ENCODE data around the gene VSIG10L. TPM values are rescaled to one million over a fixed set of nuclear protein-coding genes. Genes with fewer than 3 reads are reported as not detected.

The VSIG10L gene
- total RNA-seq, 1 donor from 2014 or later = 1.5 TPM

DNA sequence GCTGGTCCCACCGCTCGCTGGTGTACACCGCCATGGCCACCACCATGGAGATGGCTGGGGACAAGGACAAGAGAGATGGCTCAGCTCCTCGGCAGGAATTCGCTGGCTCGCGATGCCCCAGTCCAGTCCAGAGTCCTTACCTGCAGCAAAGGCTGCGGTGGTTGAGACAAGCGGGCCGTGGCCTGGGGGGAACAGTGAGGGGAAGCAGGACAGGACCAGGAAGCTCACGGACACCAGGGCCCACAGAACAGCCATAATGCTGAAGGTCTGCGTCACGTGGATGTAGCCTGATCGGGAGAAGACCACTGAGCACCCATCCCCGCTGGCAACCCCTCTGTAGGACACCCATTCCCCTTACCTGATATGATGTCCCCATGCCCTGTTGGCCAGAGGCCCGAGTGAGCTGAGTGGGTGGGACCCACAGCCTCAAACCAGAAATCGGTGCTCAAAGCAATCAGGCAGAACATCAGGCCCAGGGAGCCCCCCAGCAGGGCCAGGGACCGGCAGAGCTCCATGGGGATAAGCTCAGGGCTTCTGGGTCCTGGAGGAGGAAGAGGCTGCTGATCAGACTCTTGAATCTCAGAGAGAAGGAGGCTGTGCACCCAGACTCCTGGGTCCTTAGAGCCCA is 30.2 kb upstream of the VSIG10L start:
- Histone ChIP-seq H3K4me3 (ENCODE audit: low read depth, low read length) (no peak overlapping the region), H3K36me3 (ENCODE audit: control insufficient read depth, insufficient read depth, low read length) (no peaks in the 10 kb centered on the region), H3K27me3 (ENCODE audit: control insufficient read depth, insufficient read depth, low read length) (no peaks in the 10 kb centered on the region)
- TF ChIP-seq, protein P1, sequence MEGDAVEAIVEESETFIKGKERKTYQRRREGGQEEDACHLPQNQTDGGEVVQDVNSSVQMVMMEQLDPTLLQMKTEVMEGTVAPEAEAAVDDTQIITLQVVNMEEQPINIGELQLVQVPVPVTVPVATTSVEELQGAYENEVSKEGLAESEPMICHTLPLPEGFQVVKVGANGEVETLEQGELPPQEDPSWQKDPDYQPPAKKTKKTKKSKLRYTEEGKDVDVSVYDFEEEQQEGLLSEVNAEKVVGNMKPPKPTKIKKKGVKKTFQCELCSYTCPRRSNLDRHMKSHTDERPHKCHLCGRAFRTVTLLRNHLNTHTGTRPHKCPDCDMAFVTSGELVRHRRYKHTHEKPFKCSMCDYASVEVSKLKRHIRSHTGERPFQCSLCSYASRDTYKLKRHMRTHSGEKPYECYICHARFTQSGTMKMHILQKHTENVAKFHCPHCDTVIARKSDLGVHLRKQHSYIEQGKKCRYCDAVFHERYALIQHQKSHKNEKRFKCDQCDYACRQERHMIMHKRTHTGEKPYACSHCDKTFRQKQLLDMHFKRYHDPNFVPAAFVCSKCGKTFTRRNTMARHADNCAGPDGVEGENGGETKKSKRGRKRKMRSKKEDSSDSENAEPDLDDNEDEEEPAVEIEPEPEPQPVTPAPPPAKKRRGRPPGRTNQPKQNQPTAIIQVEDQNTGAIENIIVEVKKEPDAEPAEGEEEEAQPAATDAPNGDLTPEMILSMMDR (IDR thresholded peaks at IDR 0.05; ENCODE audit: insufficient read depth, low read length, poor library complexity, severe bottlenecking) = no peak
- DNase-seq (ENCODE audit: low read depth) = no peak

DNA sequence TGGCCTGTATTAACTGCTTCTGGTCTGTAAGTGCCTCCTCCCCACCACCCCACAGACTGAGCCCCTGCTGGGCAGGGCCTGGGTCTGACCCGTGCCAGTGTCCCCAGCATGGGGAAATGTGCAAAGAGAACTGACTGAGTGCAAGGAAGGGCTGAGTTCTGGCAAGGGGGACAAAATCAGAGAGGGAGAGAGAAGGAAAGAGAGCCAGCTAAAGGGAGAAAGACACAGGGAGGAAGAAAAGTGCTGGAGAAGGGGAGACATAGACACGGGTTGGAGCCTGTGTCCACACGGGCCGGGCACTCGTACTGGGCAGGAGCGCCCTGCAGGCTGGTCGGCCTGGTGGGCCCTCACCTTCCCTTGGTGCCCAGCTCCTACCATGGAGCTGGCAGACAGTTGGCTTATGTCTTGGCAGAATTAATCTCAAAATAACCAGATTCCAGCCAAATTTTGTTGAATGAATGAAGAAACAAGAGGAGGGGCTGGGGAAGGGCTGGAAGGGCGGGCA is 29.3 kb upstream of the VSIG10L start:
- Histone ChIP-seq H3K36me3 (ENCODE audit: control insufficient read depth, insufficient read depth, low read length) (no peaks in the 10 kb centered on the region), H3K27me3 (ENCODE audit: control insufficient read depth, insufficient read depth, low read length) (no peaks in the 10 kb centered on the region), H3K4me3 (ENCODE audit: low read depth, low read length) (no peak overlapping the region)
- DNase-seq (ENCODE audit: low read depth) = no peak
- TF ChIP-seq, protein P1 (IDR thresholded peaks at IDR 0.05; ENCODE audit: insufficient read depth, low read length, poor library complexity, severe bottlenecking) = no peak

DNA sequence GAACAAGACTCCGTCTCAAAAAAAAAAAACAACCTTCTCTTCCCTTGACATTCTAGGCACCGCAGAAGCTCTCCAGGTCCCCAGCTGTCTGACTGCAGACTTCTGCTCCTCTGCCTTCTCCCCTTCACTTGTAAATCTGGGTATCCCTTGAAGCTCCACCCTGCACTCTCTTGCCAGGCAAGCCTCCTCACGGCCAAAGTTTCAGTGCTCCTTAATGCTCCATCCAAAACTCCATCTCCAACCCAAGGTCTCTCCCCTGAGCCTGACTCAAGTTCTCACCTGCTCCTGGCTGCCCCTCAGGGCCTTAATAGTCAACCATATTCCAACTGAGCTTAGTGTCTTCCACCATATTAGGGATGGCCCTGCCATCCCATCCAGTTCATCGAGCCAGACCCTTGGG is 28.3 kb upstream of the VSIG10L start:
- Histone ChIP-seq H3K36me3 (ENCODE audit: control insufficient read depth, insufficient read depth, low read length) (no peaks in the 10 kb centered on the region), H3K27me3 (ENCODE audit: control insufficient read depth, insufficient read depth, low read length) (no peaks in the 10 kb centered on the region), H3K4me3 (ENCODE audit: low read depth, low read length) (no peak overlapping the region)
- no peak for DNase-seq (ENCODE audit: low read depth)
- TF ChIP-seq, protein P1 (IDR thresholded peaks at IDR 0.05; ENCODE audit: insufficient read depth, low read length, poor library complexity, severe bottlenecking) = no peak

DNA sequence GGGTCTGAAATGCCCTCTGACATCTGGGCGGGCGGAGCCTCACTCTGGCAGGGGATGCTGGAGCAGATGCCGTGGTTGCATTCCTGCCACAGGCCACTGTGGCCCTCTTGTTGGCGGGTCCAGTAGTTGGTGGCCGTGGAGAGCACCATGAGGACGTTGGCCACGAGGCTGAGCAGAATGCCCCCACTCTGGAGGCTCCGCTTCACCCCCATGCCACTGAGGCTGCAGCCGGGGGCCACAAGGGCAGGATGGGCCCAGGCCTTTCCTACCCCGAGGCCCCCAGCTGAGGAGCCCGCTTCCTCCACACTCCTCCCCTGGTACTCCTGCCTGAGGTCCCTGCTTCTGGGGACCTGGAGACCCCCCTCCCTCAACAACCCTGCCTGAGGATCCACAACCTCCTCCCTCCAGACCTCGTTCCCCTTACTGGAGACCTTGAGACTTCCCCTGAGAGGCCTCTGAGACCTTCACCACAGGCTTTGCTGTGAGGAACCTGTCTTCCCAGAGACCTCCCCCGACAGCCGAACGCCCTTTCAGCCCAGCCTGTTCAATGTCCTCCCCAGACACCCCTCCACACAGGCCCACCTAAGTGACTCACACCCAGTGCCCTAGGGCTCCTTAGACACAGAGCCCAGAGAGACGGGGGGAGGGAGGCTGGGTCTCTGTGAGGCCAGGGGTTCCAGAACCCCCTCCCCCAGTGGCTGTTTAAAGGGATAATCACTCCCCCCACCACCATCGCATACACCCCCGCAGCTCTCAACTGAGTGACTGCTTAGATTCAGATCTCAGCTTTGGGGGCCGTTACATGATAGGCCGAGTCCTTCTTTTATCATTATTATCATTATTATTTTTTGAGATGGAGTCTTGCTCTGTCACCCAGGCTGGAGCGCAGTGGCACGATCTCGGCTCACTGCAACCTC is 26.7 kb upstream of the VSIG10L start, which contains the start of gene CLDND2:
Gene CLDND2, minus strand, starts transcription at position 638 of the 917 bp plus-strand sequence. Its CDS starts 426 bp downstream, at position 212.
- DNase-seq (ENCODE audit: low read depth) = no peak
- H3K4me3 ChIP-seq (ENCODE audit: low read depth, low read length) = peak within 1 kb of the TSS; percentile 90
- H3K36me3 ChIP-seq (ENCODE audit: control insufficient read depth, insufficient read depth, low read length) = no peaks in the 10 kb centered on the region
- no peaks in the 10 kb centered on the region for H3K27me3 ChIP-seq (ENCODE audit: control insufficient read depth, insufficient read depth, low read length)
- TF ChIP-seq, protein P1 (IDR thresholded peaks at IDR 0.05; ENCODE audit: insufficient read depth, low read length, poor library complexity, severe bottlenecking) = no peak

DNA sequence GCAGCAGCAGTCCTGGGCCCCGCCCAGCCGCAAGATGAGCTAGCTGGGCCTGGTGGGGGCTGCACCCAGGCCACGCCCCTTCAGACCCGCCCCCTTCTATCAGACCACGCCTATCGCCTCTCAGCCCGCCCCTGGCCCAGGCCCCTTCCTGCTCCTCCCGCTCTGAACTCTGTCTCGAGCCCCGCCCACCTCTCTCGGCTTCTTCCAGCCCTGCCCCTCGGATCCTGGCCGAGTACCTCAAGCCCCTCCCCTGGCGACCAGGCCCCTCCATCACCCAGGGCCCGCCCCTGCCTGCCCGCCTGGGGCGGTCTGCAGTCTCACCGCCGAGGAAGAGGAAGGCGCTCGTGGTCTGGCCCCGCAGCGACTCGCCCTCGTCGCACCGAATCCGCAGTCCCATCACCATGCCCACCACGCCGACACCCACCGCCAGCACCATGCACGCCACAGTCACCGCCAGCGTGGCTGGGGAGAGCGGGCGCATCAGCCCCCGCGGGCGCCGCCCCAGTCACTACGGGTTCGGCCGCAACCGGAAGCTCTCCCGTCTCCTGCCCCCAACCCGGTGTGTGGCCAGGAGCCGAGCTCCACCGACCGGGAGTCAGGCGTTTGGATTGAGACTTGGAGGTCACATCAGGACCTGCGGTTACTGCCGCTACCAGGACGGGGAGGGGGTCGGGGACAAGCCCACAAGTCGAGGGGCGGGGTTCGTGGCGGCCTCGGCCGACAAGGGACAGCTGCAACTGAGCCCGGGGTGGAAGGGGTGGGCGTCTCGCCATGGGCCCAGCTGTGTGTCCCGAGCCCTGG is 25.8 kb upstream of the VSIG10L start:
- TF ChIP-seq, protein P1 (IDR thresholded peaks at IDR 0.05; ENCODE audit: insufficient read depth, low read length, poor library complexity, severe bottlenecking) = no peak
- H3K4me3 ChIP-seq (ENCODE audit: low read depth, low read length) = peak overlapping the region; percentile 90
- DNase-seq (ENCODE audit: low read depth) = peak; percentile 85
- H3K36me3 ChIP-seq (ENCODE audit: control insufficient read depth, insufficient read depth, low read length) = no peaks in the 10 kb centered on the region
- no peaks in the 10 kb centered on the region for H3K27me3 ChIP-seq (ENCODE audit: control insufficient read depth, insufficient read depth, low read length)

Data from kidney epithelial cell (primary cell).